ENCODE measurements around the gene NFE2L2. TPM values are rescaled to one million over a fixed set of nuclear protein-coding genes. Genes with fewer than 3 reads are reported as not detected.
"Not testable (repeated sequence)": the region's sequence is repeated elsewhere in the genome, so short reads cannot be mapped to it uniquely, and the experiment has no call there.

The NFE2L2 gene
- polyA plus RNA-seq, 5 donors, result 65.7 to 95.0 (median 85.3) TPM

DNA sequence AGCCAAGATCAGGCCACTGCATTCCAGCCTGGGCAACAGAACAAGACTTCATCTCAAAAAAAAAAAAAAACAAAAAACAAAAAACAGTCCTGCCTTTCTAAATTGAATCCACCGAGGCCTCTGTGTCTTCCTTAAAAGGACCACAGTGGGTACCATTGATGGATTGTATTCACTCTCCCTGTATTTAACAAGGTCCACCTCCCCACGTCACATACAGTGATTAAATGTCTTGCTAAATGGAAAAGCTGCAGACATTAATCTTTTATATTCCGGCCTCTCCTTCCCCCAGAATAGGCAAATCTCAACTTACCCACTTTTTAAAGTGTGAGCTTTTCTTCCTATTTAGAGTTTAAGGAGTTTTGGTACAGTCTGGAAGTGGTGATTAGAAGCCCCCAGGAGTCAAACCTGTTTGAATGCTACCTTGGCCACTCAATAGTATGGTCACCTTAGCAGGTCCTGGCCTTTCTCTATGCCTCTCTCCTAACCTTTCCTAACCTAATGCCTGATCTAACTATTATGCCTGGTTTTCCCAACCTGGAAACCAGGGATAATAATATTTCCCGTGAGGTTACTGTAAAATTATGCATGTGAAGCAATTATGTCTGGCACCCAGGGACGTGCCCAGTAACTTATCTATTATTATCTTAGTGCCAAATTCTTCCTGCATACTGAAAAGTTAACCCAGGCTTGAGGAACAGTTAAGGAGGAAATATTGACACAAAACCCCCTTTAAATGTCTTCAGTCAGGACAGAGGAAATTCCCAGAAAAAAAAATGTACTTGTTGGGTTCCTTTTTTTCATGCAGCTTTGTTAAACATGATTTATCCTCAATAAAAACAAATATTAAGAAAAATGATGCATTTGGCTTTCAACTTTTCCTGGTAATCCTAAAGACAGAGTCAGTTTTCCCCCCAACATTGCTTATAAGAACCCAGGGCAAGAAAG is 3.1 kb downstream of the NFE2L2 start:
- no peak for DNase-seq

DNA sequence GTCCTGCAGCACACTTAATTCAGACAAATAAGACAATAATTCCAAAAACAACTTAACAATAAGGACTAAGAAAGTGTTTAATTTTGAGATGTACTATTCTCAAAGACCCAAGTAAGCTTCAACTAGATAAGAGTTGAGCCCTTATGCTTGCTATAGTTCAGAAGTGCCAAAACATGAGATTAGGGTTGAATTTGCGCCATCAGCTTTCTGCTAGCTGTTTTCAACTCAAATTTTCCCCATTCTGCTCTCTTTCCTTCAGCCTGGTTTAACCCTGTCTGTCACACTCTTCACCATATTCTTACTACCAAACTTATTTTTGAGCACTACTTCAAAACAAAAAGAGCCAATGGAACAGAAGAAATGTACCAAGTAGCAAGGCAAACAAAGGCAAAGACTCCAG is 4.1 kb downstream of the NFE2L2 start:
- DNase-seq, result no peak

DNA sequence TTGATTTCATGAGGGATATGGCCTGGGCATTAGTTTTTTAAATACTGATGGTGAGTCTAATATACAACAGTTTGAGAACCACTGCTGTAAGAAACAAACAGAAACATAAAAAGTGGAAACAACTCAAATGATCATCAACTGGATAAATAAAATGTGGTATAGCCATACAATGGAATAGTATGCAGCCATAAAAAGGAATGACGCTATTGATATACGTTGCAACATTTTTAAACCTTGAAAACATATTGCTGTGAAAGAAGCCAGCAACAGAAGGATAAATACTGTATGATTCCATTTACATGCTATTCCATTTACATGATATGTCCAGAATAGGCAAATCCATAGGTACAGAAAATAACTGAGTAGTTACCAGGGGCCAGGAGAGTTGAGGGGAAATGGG is 6.5 kb downstream of the NFE2L2 start:
- no peak for DNase-seq

DNA sequence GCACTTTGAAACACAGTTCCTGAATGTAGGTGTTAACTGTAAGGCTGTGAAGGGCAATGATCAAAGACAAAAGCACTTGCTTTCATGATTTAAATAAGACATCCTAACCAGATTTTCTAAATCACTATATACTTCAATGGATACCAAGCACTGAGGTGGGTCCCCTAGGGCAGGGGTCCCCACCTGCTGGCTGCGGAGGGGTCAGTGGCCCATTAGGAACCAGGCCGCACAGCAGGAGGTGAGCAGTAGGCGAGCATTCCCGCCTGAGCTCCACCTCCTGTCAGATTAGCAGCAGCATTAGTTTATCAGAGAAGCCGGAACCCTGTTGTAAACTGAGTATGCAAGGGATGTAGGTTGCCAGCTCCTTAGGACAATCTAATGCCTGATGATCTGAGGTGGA is 7.1 kb downstream of the NFE2L2 start:
- no peak for DNase-seq

DNA sequence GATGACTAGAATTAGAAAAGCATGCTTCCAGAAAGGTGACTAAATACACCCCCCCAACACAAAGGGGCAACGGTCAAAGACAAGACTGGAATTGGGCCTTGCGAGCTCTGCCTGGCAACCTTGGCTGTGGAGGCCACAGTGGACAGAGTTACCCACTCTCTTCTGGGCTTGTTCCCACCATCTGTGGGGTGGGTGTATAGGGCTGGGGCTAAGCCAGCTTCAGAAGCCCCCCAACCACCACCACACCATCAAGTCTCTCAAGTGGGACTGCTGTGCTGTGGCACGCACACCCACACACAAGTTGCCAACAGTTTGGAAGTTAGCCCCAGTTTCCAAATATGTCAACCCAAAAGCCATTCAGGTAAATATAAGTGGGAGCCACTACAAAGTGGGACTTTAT is 7.8 kb downstream of the NFE2L2 start:
- DNase-seq, result no peak

DNA sequence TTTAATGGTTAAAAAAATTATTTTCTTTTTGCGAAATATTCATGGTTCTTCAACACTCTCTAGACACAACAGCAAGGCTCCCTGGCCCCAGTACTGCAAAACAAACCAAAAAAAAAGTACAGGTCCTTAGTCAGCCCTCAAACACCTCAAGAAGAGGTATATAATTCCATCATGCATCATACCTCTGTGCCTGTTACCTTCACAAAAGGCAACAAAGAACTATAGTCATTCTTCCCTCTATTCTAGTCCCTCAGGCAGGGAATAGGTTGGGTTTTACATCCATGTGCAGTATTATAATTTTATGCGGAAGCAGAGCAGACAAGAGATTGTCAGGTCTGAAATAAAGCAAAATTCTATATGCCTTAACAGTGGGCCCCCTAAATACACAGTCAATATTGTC is 8.5 kb downstream of the NFE2L2 start:
- DNase-seq, result no peak

DNA sequence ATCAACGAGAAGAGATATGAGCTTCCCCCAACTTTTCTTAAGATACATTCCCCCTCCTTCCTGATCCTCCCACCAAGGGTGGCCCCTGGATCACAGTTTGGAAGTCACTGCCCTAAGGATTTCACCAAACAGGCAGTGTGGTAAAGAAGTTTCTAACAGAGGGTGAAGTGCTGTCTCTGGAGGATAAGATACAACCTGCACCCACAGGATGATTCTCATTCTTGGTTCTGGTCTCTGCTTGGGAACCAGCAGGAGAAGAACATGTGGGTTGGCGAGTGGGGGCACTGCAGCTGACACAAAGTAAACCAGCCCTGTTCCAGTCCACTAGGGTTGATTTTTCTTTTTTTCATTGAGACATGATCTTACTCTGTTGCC is 9.3 kb downstream of the NFE2L2 start:
- no peak for DNase-seq

DNA sequence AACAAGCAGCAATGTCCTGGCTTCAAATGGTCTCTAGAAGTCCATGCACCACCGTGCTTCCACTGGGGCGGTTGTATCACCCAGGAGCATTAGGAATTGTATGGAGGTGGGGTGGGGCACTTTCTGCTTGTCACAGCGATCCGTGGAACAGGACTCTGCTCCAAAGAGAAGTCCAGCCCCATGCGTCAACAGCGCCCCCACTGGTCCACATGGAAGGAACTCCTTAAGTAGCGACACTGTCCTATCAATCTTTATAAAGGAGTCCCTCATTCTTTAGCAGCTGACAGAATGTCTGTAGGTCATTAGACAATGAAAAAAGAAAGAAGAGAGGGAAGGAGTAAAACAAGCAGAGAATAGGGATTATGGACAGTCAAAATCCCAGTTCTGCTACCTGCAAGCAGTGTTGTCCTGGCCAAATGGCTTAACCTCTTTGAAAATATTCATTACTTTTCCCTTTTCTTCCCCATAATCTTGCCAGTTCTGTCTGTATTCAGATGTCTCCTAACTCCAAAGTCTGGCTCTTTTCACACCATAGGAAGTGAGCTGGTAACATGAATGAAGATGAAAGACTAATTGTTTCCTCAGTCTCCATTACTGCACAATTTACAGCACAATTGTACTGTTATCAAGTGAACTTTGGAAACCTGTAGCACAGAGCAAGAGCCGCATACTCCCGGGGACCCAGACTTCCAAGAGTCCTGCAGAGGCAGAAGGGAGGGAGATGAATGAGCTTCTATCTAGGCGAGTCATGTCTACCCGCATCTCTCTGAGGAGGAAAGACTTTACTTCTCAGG is 9.9 kb downstream of the NFE2L2 start:
- no peak for DNase-seq

DNA sequence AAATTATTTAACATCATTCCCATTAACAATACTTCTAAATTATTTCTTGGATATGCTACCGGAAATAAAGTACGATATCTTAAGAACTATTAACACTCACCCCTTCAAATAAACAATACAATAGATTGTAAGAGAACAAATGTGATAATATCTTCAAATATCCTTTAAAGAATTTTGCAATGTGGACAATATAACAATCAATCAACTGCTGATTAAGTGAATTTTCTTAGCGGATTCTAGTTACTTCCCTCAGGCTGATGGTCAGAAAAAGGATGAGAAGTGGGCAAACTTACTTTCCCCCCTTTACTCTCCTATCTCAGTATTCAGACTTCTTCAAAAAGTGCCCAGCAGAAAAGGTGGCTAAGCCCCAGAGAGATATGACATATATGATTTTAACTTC is 10.8 kb downstream of the NFE2L2 start:
- no peak for DNase-seq

DNA sequence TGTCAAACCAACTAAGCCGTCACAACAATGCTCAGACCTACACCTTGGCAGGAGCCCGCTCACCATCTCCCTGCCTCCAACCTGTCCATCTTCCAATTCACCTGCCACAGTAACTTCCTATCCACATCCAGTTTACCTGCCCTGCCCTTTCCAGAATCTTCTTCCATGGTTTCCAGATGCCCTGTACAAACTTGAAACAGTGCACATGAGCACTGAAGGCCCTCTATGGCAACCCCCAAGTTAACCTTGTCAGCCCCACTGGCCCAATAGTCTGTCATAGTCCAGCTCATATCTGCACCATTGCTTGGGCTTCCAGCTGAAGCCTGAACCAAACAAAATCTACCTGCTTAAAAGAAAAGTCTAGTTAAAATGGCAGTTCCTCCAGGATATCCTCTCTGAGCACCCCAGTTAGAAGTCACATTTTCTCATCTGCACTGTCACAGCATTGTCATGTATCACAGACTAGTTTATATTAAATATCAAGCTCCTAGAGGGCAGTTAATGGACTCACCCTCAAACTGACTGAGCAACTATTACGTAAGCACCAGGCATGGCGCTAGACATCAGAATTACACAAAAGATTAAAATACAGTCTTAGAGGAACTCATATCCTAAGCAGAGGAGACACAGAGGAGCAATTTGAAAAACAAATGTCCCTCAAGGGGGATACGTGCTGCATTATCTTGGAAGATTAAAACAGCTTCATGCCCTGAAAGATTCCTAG is 11.6 kb downstream of the NFE2L2 start:
- DNase-seq, result no peak

DNA sequence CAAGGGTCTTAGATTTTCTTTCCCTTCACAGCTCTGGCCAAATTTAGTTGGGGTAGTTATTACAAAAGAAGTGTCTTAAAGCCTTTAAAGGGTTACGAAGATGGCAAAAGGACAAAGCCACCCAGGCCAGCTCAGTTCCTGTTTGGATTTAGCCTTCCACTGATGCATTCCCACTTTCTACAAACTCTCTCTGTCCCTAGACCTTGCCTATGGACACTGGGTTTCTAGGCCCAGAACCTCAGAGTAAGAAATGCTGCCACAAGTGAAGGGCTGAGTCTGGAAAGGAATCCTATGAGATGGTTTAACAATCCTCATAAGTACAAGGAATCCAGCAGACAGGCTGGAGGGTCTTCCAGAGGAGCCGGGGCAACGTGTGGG is 13.4 kb downstream of the NFE2L2 start:
- no peak for DNase-seq

DNA sequence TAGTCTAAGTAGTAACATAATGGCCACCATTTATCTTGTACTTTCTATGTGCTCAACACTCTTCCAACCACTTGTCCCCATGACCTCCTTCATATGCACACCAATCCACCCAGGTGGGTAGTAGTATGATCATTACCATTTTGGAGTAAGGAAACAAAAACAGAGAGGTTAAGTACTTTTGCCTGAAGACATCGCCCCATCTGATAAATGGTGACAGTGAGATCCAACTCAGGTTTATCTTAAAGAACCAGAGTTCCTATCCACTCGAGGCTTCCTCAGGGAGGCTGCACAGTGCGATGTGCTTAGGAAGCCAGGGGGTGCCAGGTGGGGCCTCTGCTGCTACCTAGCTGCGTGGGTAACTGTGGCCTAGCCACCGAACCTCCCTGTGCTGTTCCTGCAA is 14.1 kb downstream of the NFE2L2 start:
- DNase-seq, result no peak

DNA sequence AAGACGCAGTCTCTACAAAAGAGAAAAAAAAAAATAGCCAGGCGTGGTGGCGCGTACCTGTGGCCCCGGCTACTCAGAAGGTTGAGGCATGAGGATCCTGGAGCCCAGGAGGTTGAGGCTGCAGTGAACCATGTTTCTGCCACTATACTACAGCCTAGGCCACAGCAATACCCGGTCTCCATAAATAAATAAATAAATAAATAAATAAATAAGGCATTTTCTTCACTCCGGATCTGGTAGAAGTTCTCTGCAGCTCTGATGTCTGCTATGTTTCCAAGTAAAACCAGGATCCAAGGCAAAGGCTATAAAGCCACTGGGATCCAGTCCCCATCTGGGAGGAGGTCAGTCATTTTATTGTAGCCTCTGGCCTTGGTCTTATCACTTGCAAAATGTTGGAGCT is 15.5 kb downstream of the NFE2L2 start:
- DNase-seq, result no peak

DNA sequence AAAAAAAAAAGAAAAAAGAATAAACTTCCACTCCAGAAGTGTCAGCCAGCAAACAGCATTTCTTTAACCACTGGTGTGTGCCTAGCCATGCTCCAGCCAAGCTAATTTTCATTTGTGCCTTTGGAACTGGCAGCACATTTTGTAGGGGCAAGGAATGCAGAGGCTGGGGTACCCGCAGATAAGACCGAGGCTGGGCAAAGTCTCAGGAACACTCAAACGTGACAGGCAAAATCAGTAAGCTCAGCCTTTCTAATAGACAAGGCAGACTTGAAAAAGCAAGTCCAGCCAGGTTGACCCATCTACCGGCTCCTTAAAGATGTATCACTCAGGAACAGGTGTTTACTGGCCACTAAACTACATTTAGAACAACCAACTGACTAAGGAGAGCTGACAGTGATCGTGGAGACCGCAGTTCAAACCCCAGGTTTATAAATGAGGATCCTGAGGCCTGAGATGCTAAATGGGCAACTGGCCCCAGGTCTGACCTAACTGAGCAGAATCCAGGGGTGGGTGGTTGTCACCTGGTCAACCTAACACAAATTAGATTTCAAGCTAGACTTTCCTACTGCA is 16.7 kb downstream of the NFE2L2 start:
- DNase-seq, result no peak

DNA sequence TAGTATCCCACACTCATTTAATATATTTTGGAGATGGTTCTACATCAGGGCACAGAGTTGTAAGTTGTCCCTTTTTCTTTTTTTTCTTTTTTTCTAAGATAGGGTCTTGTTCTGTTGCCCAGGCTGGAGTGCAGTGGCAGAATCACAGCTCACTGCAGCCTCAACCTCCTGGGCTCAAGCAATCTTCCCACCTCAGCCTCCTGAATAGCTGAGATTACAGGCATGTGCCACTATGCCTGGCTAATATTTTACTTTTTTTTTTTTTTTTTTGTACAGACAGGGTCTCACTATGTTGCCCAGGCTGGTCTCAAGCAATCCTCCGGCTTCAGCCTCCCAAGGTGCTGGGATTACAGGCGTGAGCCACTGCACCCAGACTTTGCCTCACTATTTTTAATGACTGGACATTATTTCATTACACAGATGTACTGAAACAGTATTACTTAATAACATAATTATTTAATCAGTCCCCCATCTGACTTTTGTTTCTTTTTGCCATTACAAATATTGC is 17.9 kb downstream of the NFE2L2 start:
- DNase-seq, result not testable (repeated sequence)

DNA sequence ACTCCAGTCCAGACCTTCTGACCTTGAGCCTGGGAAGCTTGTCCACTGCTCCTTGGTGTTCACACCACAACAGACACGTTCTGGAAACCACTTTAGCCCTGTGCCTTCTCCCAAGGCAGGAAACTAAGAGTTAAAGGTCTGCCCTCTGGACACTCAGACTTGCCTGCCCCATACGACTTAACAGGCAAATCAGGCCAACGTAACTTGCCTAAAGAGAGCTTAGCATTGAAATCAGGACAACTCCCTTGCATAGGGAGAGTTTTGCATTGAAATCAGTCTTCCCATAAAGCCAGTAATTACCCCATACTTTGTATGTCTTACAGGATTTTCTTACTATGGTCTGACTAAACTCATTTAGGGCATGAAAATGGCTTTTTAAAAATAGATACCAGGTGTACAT is 18.5 kb downstream of the NFE2L2 start:
- no peak for DNase-seq

DNA sequence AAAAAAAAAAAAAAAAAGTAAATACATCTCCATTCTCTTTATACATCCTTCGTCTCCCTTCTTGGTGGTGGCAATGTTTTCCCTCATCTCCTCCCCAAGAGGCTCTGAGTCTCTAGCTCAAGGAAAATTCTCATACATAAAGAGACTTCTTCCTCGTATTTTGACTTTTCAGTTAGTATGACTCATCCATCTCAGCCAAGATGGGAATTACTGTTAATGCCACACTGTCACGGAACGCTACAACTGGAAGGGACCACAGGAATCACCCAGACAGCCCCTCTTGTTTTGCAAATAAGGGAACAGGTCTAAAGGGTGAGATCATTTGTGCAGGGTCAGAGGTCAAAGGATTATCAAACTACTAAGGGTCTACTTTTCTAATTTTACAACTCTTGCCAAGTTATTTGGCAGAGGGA is 19.5 kb downstream of the NFE2L2 start:
- no peak for DNase-seq

DNA sequence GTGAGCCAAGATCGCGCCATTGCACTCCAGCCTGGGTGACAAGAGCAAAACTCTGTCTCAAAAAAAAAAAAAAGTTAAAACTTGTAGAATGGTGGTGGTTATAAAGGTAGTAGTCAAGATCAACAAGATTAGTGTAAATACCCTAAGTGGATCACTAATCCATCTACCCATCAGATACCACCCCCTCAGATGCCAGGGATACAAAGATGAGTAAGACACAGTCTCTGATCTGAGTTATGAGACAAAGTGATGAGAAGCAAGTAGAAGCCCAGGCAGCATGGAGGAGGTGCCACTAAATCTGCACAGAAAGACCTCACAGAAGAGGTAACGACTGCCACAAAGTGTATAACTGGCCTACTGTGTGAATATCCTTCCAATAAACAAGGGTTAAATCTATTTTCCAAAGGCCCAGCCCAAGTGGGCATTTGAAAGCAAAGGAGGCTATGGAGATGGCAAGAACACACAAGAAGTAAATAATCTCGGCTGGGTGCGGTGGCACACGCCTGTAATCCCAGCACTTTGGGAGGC is 20.2 kb downstream of the NFE2L2 start:
- DNase-seq, result no peak

DNA sequence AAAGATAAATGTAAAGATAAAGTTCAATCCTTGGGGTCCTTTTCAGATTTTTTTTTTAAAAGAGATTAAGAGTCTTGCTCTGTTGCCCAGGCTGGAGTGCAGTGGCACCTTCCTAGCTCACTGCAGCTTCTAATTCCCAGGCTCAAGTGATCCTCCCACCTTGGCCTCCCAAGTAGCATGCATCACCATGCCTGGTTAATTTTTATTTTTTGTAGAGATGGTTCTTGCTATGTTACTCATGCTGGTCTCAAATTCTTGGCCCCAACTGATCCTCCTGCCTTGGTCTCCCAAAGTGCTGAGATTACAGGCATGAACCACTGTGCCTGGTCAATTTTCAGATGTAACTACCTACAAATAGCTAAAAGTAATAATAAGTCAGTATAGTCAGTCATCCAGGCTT is 21.1 kb downstream of the NFE2L2 start:
- no peak for DNase-seq

DNA sequence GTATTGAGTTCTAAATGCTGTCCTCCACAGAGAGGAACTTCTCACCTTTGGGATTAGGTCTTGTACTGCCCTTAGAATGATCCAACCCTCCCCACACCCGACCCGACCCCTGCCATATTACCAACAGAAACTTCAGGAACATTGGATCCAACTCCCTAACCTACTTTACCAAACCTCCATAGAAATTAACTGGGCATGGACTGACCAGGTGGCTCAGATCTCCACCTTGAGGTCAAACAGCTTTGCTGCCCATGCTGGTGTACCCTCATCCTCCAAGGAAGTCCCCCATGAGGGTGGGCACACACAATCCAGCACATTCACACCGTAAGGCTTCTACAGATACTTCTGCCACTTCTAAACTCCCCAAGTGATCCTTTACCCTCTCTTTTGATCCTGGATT is 21.5 kb downstream of the NFE2L2 start:
- no peak for DNase-seq

DNA sequence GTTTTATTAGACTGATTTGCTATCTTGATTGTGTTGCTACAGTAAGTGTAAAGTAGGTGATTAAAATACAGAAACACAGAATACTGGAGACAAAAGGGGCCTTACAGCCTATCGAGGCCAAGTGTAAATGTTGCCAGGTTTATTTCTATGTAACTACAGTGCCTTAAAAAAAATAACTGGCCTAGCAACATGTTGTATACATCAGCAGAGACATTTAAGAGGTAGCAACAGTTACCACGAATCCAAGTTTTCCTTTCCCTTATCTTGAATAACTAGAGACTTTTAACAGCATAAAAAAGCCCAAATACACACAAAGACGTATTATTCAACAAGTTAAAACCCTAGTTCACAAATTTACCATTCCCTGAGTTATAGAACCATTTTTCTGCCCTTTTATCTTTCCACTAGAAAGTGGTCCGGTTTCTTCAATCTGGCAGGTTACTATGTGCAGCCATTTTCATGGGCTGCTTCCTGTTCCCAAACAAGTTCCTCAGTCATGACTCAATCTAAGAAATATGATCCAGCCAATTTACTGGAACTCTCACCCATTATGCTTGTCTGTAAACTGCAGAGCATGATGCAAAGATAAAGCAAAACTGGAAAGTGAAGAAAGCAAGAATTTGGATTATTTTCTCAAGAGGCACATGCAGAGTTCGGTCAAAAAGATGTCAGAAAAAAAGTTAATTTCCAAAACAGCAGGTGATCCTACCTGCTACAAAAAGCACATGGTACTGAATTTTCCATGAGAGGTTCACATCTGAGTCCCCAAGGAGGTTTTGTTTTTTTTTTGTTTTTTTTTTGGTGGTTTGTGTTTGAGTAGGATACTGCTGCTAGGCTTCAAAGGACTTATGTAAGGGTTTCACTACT is 22.2 kb downstream of the NFE2L2 start:
- peak; percentile 80 to 85 for DNase-seq

Measured in right lung (tissue), 5 donors.